Measurements from ENCODE around the gene OR52E5. TPM values are rescaled to one million over a fixed set of nuclear protein-coding genes. Genes with fewer than 3 reads are reported as not detected.

OR52E5 gene
- total and polyA plus RNA-seq, 2 of the 13 experiments (the other 11 are each of a cell fraction or from before 2014, with no cell fraction given), result not detected

DNA sequence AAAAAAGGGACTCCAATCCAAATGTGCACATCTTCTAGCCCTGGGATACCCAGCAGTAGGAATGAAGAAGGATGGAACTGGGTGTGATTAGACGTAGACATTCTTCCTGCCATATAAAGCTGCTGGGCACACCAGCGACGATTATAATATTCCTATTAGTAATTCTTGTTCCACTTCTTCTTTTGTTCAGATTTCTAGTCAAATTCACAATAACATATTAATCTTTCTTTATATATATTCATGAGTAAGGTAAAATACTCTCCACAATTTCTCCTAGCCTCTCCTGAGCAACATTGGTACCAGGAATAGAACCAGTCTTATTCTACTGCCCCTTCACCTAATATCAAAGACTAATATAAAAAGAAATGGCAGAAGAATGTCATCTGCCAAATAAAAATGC, 35.4 kb upstream of the OR52E5 start, which contains the start of gene OR52E8:
OR52E8 (minus strand) TSS at position 101 of the 400 bp plus-strand sequence; CDS start at position 101, 0 bp downstream.
- no TSS peak for BruUV-seq (replicated peaks)
- H4K20me1 ChIP-seq (ENCODE audit: insufficient read depth, low read length), result no peaks in the 10 kb centered on the region
- DNase-seq (ENCODE audit: low spot score), result no peak
- 5% methylated on average over 3 of the region's 3 CpGs for WGBS (ENCODE audit: low lambda C conversion rate)
- intact Hi-C loops (cut with micrococcal nuclease; ENCODE audit: unreplicated experiment) (no loop called here), in situ Hi-C loops (cut with HindIII; ENCODE audit: extremely low pct_ligation_motif_present, low pct_unique_long_range_greater_than_20kb) (no loop called here)
- no peak within 1 kb of the TSS for H2AFZ ChIP-seq (ENCODE audit: low read length)
- no peak for ATAC-seq
- no peaks in the 10 kb centered on the region for H3K36me3 ChIP-seq (replicated peaks in 1 of 2; ENCODE audit: control insufficient read depth in 1 of 2, insufficient read depth in 2 of 2, low read length in 2 of 2)
- H3K27ac ChIP-seq (ENCODE audit: extremely low read length, insufficient read depth, low read length), result no peak within 1 kb of the TSS
- no peaks in the 10 kb centered on the region for H3K4me1 ChIP-seq (ENCODE audit: insufficient read depth, low read length)
- FAIRE-seq, result no peak
- no peaks in the 10 kb centered on the region for H3K79me2 ChIP-seq (ENCODE audit: insufficient read depth, low read length)
- H3K4me2 ChIP-seq (ENCODE audit: low read depth, low read length), result no peak within 1 kb of the TSS
- H3K27me3 ChIP-seq (ENCODE audit: control insufficient read depth in 1 of 2, insufficient read depth in 2 of 2, low read length in 2 of 2), result no peaks in the 10 kb centered on the region
- TF ChIP-seq YEATS2 (CRISPR knock-in tag; IDR thresholded peaks at IDR 0.05; ENCODE audit: borderline replicate concordance) (no peak), GATAD1 (CRISPR knock-in tag; IDR thresholded peaks at IDR 0.05) (no peak), NFKBIZ (CRISPR knock-in tag; IDR thresholded peaks at IDR 0.05) (no peak), ARHGAP35 (CRISPR knock-in tag; IDR thresholded peaks at IDR 0.05; ENCODE audit: borderline replicate concordance) (no peak), BORCS8-MEF2B (CRISPR knock-in tag; IDR thresholded peaks at IDR 0.05) (no peak), NRL (CRISPR knock-in tag; IDR thresholded peaks at IDR 0.05; ENCODE audit: borderline replicate concordance) (no peak), MXD3 (CRISPR knock-in tag; IDR thresholded peaks at IDR 0.05) (no peak), FOXA1 (IDR thresholded peaks at IDR 0.05) (no peak), FOXA1 (CRISPR knock-in tag; IDR thresholded peaks at IDR 0.05) (no peak)
- H3K4me3 ChIP-seq (replicated peaks in 1 of 3; ENCODE audit: insufficient read depth in 1 of 3, low read depth in 2 of 3, low read length in 3 of 3), result no peak within 1 kb of the TSS
- POLR2A ChIA-PET, result no interaction called here
- CTCF ChIA-PET (ENCODE audit: low intra/inter-chr PET ratio, low total read pairs), result no interaction called here
- no peak within 1 kb of the TSS for H3K9ac ChIP-seq (ENCODE audit: insufficient read depth, low read depth, low read length)
- H3K9me3 ChIP-seq (ENCODE audit: low read length), result no peaks in the 10 kb centered on the region

DNA sequence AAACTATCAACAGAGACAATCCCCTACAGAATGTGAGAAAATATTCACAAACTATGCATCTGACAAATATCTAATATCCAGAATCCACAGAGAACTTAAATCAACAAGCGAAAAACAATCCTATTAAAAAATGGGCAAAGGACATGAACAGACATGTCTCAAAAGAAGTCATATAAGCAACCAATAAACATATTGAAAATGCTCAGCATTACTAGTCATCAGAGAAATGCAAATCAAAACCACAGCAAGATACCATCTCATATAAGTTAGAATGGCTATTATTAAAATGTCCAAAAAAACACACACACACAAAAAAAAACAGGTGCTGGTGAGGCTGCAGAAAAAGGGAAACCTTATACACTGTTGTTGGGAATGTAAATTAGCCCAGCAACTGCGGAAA, 27.2 kb upstream of the OR52E5 start:
- Histone ChIP-seq H2AFZ (ENCODE audit: low read length) (no peak overlapping the region), H3K4me3 (replicated peaks in 1 of 3; ENCODE audit: insufficient read depth in 1 of 3, low read depth in 2 of 3, low read length in 3 of 3) (no peak overlapping the region), H3K36me3 (replicated peaks in 1 of 2; ENCODE audit: control insufficient read depth in 1 of 2, insufficient read depth in 2 of 2, low read length in 2 of 2) (no peaks in the 10 kb centered on the region), H3K9me3 (ENCODE audit: low read length) (no peaks in the 10 kb centered on the region), H3K4me2 (ENCODE audit: low read depth, low read length) (no peak overlapping the region), H4K20me1 (ENCODE audit: insufficient read depth, low read length) (no peaks in the 10 kb centered on the region), H3K4me1 (ENCODE audit: insufficient read depth, low read length) (no peaks in the 10 kb centered on the region), H3K9ac (ENCODE audit: insufficient read depth, low read depth, low read length) (no peak overlapping the region), H3K79me2 (ENCODE audit: insufficient read depth, low read length) (no peaks in the 10 kb centered on the region), H3K27me3 (ENCODE audit: control insufficient read depth in 1 of 2, insufficient read depth in 2 of 2, low read length in 2 of 2) (no peaks in the 10 kb centered on the region), H3K27ac (ENCODE audit: extremely low read length, insufficient read depth, low read length) (no peak overlapping the region)
- no TSS peak for BruUV-seq (replicated peaks)
- FAIRE-seq (no peak), DNase-seq (ENCODE audit: low spot score) (no peak), ATAC-seq (no peak)
- ChIA-PET POLR2A (no interaction called here), CTCF (ENCODE audit: low intra/inter-chr PET ratio, low total read pairs) (no interaction called here)
- WGBS (ENCODE audit: low lambda C conversion rate), result 7% methylated on average over 2 of the region's 2 CpGs
- intact Hi-C loops (cut with micrococcal nuclease; ENCODE audit: unreplicated experiment) (no loop called here), in situ Hi-C loops (cut with HindIII; ENCODE audit: extremely low pct_ligation_motif_present, low pct_unique_long_range_greater_than_20kb) (no loop called here)
- TF ChIP-seq FOXP4 (CRISPR knock-in tag; IDR thresholded peaks at IDR 0.05) (no peak), ZNF678 (CRISPR knock-in tag; IDR thresholded peaks at IDR 0.05) (no peak), THAP11 (CRISPR knock-in tag; IDR thresholded peaks at IDR 0.05) (no peak), MIER2 (CRISPR knock-in tag; IDR thresholded peaks at IDR 0.05) (no peak)

All from HepG2 (cell line).